Cardiac fibroblast (primary cell): ENCODE results near the gene AKIP1.

ENCODE experiments used
- DNase-seq, 2 donors: peaks; one replicate each; pipeline versions ENCODE4 v3.0.0 to v3.0.0-alpha.2; 2010; ENCODE audit warnings: low read depth in 2 of 2
- H3K4me3 ChIP-seq, 2 donors: replicated peaks in 1 of 2; 1 replicate in 1 of 2; 2 replicates in 1 of 2; pipeline ENCODE4 v1.5.1; 2011; ENCODE audit warnings: low read depth in 2 of 2, low read length in 2 of 2, mild to moderate bottlenecking in 2 of 2, moderate library complexity in 1 of 2
- CTCF ChIP-seq: IDR thresholded peaks from one replicate; pipeline ENCODE4 v1.5.1; 2011; ENCODE audit warnings: low read depth, mild to moderate bottlenecking, low read length, inconsistent platforms

The AKIP1 gene

GRCh38 chr11:8967184-8967583 is 56.2 kb downstream of the AKIP1 start:
- H3K4me3 ChIP-seq = no peak overlapping the region
- DNase-seq = no peak
- no peak for TF ChIP-seq CTCF
